ENCODE measurements around the gene COG5. TPM values are rescaled to one million over a fixed set of nuclear protein-coding genes. Genes with fewer than 3 reads are reported as not detected.

Gene COG5
- total and polyA plus RNA-seq, 10 of the 15 experiments (the other 5 are each of a cell fraction or from before 2014, with no cell fraction given): 5.5 to 27.9 (median 15.6) TPM

DNA sequence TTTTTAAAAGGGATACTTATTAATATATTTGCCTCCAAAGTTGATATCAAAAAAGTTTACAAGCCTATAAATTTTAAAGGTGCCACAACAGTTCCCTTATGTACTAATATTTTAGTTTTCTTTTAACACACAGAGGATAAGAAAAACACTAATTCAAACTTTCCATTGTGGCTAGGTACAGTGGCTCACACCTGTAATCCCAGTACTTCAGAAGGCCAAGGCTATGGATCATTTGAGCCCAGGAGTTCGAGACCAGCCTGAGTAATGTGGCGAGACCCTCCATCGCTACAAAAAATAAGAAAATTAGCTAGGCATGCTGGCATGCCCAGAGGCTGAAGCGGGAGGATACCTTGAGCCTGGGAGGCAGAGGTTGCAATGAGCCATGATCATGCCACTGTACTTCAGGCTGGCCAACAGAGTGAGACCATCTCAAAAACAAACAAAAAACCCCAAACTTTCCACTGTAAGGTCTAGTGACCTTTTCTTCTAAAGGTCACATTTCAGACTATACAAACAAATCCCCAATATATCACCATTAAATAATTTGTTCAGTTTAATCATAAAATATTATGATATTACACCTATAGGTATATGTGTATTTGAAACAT lies 287.4 kb downstream of the COG5 start (continued):
- TF ChIP-seq, protein P1, sequence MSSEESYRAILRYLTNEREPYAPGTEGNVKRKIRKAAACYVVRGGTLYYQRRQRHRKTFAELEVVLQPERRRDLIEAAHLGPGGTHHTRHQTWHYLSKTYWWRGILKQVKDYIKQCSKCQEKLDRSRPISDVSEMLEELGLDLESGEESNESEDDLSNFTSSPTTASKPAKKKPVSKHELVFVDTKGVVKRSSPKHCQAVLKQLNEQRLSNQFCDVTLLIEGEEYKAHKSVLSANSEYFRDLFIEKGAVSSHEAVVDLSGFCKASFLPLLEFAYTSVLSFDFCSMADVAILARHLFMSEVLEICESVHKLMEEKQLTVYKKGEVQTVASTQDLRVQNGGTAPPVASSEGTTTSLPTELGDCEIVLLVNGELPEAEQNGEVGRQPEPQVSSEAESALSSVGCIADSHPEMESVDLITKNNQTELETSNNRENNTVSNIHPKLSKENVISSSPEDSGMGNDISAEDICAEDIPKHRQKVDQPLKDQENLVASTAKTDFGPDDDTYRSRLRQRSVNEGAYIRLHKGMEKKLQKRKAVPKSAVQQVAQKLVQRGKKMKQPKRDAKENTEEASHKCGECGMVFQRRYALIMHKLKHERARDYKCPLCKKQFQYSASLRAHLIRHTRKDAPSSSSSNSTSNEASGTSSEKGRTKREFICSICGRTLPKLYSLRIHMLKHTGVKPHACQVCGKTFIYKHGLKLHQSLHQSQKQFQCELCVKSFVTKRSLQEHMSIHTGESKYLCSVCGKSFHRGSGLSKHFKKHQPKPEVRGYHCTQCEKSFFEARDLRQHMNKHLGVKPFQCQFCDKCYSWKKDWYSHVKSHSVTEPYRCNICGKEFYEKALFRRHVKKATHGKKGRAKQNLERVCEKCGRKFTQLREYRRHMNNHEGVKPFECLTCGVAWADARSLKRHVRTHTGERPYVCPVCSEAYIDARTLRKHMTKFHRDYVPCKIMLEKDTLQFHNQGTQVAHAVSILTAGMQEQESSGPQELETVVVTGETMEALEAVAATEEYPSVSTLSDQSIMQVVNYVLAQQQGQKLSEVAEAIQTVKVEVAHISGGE (CRISPR knock-in tag; IDR thresholded peaks at IDR 0.05): no peak
- TF ChIP-seq, protein P2, sequence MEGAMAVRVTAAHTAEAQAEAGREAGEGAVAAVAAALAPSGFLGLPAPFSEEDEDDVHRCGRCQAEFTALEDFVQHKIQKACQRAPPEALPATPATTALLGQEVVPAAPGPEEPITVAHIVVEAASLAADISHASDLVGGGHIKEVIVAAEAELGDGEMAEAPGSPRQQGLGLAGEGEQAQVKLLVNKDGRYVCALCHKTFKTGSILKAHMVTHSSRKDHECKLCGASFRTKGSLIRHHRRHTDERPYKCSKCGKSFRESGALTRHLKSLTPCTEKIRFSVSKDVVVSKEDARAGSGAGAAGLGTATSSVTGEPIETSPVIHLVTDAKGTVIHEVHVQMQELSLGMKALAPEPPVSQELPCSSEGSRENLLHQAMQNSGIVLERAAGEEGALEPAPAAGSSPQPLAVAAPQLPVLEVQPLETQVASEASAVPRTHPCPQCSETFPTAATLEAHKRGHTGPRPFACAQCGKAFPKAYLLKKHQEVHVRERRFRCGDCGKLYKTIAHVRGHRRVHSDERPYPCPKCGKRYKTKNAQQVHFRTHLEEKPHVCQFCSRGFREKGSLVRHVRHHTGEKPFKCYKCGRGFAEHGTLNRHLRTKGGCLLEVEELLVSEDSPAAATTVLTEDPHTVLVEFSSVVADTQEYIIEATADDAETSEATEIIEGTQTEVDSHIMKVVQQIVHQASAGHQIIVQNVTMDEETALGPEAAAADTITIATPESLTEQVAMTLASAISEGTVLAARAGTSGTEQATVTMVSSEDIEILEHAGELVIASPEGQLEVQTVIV (IDR thresholded peaks at IDR 0.05; ENCODE audit: borderline replicate concordance, partially characterized antibody): no peak
- no peak for TF ChIP-seq STAT1 (conservative IDR thresholded peaks at IDR 0.05)
- TF ChIP-seq IRF4 (IDR thresholded peaks at IDR 0.05; ENCODE audit: low read depth, low read length): no peak
- TF ChIP-seq, protein P3, sequence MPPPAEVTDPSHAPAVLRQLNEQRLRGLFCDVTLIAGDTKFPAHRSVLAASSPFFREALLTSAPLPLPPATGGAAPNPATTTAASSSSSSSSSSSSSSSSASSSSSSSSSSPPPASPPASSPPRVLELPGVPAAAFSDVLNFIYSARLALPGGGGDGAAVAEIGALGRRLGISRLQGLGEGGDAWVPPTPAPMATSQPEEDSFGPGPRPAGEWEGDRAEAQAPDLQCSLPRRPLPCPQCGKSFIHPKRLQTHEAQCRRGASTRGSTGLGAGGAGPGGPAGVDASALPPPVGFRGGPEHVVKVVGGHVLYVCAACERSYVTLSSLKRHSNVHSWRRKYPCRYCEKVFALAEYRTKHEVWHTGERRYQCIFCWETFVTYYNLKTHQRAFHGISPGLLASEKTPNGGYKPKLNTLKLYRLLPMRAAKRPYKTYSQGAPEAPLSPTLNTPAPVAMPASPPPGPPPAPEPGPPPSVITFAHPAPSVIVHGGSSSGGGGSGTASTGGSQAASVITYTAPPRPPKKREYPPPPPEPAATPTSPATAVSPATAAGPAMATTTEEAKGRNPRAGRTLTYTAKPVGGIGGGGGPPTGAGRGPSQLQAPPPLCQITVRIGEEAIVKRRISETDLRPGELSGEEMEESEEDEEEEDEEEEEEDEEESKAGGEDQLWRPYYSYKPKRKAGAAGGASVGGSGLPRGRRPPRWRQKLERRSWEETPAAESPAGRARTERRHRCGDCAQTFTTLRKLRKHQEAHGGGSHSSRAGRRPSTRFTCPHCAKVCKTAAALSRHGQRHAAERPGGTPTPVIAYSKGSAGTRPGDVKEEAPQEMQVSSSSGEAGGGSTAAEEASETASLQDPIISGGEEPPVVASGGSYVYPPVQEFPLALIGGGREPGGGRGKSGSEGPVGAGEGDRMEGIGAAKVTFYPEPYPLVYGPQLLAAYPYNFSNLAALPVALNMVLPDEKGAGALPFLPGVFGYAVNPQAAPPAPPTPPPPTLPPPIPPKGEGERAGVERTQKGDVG (CRISPR knock-in tag; IDR thresholded peaks at IDR 0.05): no peak
- TF ChIP-seq CHD2 (IDR thresholded peaks at IDR 0.05; ENCODE audit: borderline replicate concordance, low read depth, low read length): no peak
